Spleen (tissue), 11 donors: Measurements from ENCODE around the gene THBS2. TPM values are rescaled to one million over a fixed set of nuclear protein-coding genes. Genes with fewer than 3 reads are reported as not detected.

Experiments used
- DNase-seq: peaks from one replicate; pipeline ENCODE4 v3.0.0-alpha.2; 2020
- H3K27ac ChIP-seq, 8 donors: fragments of 200-600 bp; sonication (generic) in 7 of 8; 1 replicate in 4 of 8; 2 replicates in 4 of 8; pipeline versions ENCODE4 v1.5.0 to v1.8.0; 2016 to 2021; ENCODE audit warnings: inconsistent platforms in 4 of 8, mild to moderate bottlenecking in 4 of 8, moderate library complexity in 1 of 8
- H3K27me3 ChIP-seq, 7 donors: fragments of 200-600 bp; sonication (generic) in 6 of 7; replicated peaks in 1 of 7; 1 replicate in 4 of 7; 2 replicates in 3 of 7; pipeline versions ENCODE4 v1.5.0 to v1.8.0; 2016 to 2021; ENCODE audit warnings: inconsistent platforms in 3 of 7, mild to moderate bottlenecking in 1 of 7
- H3K36me3 ChIP-seq, 6 donors: fragments of 200-600 bp; sonication (generic) in 5 of 6; 1 replicate in 4 of 6; 2 replicates in 2 of 6; pipeline versions ENCODE4 v1.5.0 to v1.8.0; 2016 to 2021; ENCODE audit warnings: inconsistent platforms in 2 of 6
- H3K4me1 ChIP-seq, 6 donors: fragments of 200-600 bp; sonication (generic) in 5 of 6; 1 replicate in 3 of 6; 2 replicates in 3 of 6; pipeline versions ENCODE4 v1.5.0 to v1.8.0; 2016 to 2021; ENCODE audit warnings: inconsistent platforms in 3 of 6
- H3K4me3 ChIP-seq, 8 donors: fragments of 200-600 bp; sonication (generic) in 7 of 8; 1 replicate in 4 of 8; 2 replicates in 4 of 8; pipeline versions ENCODE4 v1.5.0 to v1.8.0; 2016 to 2021; ENCODE audit warnings: inconsistent platforms in 4 of 8, mild to moderate bottlenecking in 4 of 8, moderate library complexity in 2 of 8
- H3K9me3 ChIP-seq, 8 donors: fragments of 200-600 bp; sonication (generic) in 7 of 8; 1 replicate in 4 of 8; 2 replicates in 4 of 8; pipeline versions ENCODE4 v1.5.0 to v1.8.0; 2016 to 2021; ENCODE audit warnings: inconsistent platforms in 4 of 8
- CTCF ChIP-seq, 11 experiments: fragments of 200-600 bp in 7 of 11; fragments of 450-650 bp in 4 of 11; sonication (generic) in 4 of 11; IDR thresholded peaks in 8 of 11; conservative IDR thresholded peaks in 3 of 11; 1 replicate in 7 of 11; 2 replicates in 4 of 11; pipeline versions ENCODE4 v1.4.0 to v1.8.0; 2016 to 2021; ENCODE audit warnings: antibody characterized with exemption in 11 of 11, inconsistent platforms in 4 of 11, mild to moderate bottlenecking in 1 of 11
- POLR2A ChIP-seq, 3 donors: fragments of 450-650 bp; IDR thresholded peaks; one replicate each; pipeline ENCODE4 v1.5.1; 2017; ENCODE audit warnings: antibody characterized with exemption in 3 of 3, mild to moderate bottlenecking in 1 of 3
- POLR2AphosphoS5 ChIP-seq, 3 donors: sonication (generic); formaldehyde crosslinking; IDR thresholded peaks; one replicate each; pipeline ENCODE4 v1.5.1; 2017; ENCODE audit warnings: antibody characterized with exemption in 3 of 3
- WGBS, 5 donors: extraction: QIAGEN DNeasy Blood & Tissue Kit in 3 of 5; methylation state at CpG; one replicate each; pipeline versions ENCODE4 v1.1.5 to v1.1.7; 2013 to 2018; 5-methylcytosine and 5-hydroxymethylcytosine counted together
- intact Hi-C: fragments of 100-400 bp; cut with DNase I; formaldehyde crosslinking; loops from one replicate; pipeline ENCODE4 v1.15.0; 2023; ENCODE audit warnings: low total_unique reads
- polyA plus RNA-seq, 3 donors: library from polyadenylated mRNA; stranded (reverse); fragments of 200-250 nt; gene quantifications; one replicate each; pipeline ENCODE4 v1.2.1, GENCODE V29; 2013
- total RNA-seq, 7 donors: library from RNA; depleted of rRNA in 3 of 7; stranded (reverse); fragments of >200 nt in 3 of 7; fragmentation: NEBNext Ultra II Directional in 4 of 7; extraction: Animal tissue kit (Norgen Biotek cat#: 25700) in 4 of 7; gene quantifications; one replicate each; pipeline versions ENCODE4 v1.1.0 to v1.2.1, GENCODE V29; 2016 to 2021
- donor health status: healthy with polysubstance abuse.
- donor health status: DM: no; HTN: no; CAD: no; lungs with moderate emphysema.
- donor health status: DM: no; HTN: no; CAD: no.
- donor health status: Bipolar disorder and iron deficiency.
- donor health status: healthy.
- donor health status: DM: no; HTN: no; CAD: no.
- donor health status: DM: yes; HTN: yes; CAD: no.

THBS2 gene
- total and polyA plus RNA-seq, 10 donors: 1.2 to 24.9 (median 5.7) TPM

- Histone ChIP-seq H3K4me1 (no peaks in the 10 kb centered on the region), H3K27me3 (no peaks in the 10 kb centered on the region), H3K36me3 (peaks cover 0 to 10% (median 0%) of the 10 kb centered on the region in 6 donors), H3K9me3 (peaks cover 0 to 24% (median 0%) of the 10 kb centered on the region in 8 donors), H3K4me3 (no peak overlapping the region), H3K27ac (no peak overlapping the region)
- no peak for TF ChIP-seq POLR2A (IDR thresholded peaks at IDR 0.05)
- TF ChIP-seq CTCF (IDR thresholded peaks at IDR 0.05 in 8 of 11, conservative IDR thresholded peaks at IDR 0.05 in 3 of 11): no peak
- no peak for TF ChIP-seq POLR2AphosphoS5 (IDR thresholded peaks at IDR 0.05)
- intact Hi-C loops: no loop called here
- DNase-seq: no peak
- WGBS, 5 donors: 95 to 98% (median 97%) methylated on average over 42 to 55 of the region's 55 CpGs
Measured at GRCh38 chr6:169231790-169232506, 21.7 kb downstream of the THBS2 start.

GRCh38 chr6:169230946-169231789, 22.5 kb downstream of the THBS2 start:
- Histone ChIP-seq H3K36me3 (peaks cover 0 to 10% (median 0%) of the 10 kb centered on the region in 6 donors), H3K9me3 (peaks cover 0 to 24% (median 0%) of the 10 kb centered on the region in 8 donors), H3K27ac (no peak overlapping the region), H3K4me3 (no peak overlapping the region), H3K4me1 (no peaks in the 10 kb centered on the region), H3K27me3 (no peaks in the 10 kb centered on the region)
- 88 to 94% (median 92%) methylated on average over 28 to 33 of the region's 33 CpGs for WGBS, 5 donors
- intact Hi-C loops: no loop called here
- no peak for DNase-seq
- TF ChIP-seq POLR2A (IDR thresholded peaks at IDR 0.05) (no peak), CTCF (IDR thresholded peaks at IDR 0.05 in 8 of 11, conservative IDR thresholded peaks at IDR 0.05 in 3 of 11) (no peak)

GRCh38 chr6:169230322-169230665, 23.4 kb downstream of the THBS2 start:
- Histone ChIP-seq H3K27me3 (no peaks in the 10 kb centered on the region), H3K4me1 (no peaks in the 10 kb centered on the region), H3K36me3 (peaks cover 0 to 10% (median 0%) of the 10 kb centered on the region in 6 donors), H3K27ac (no peak overlapping the region), H3K4me3 (no peak overlapping the region), H3K9me3 (peaks cover 0 to 24% (median 0%) of the 10 kb centered on the region in 8 donors)
- 84 to 88% (median 85%) methylated on average over 9 of the region's 9 CpGs for WGBS, 5 donors
- intact Hi-C loops: no loop called here
- TF ChIP-seq CTCF (IDR thresholded peaks at IDR 0.05 in 8 of 11, conservative IDR thresholded peaks at IDR 0.05 in 3 of 11) (no peak), POLR2A (IDR thresholded peaks at IDR 0.05) (no peak), POLR2AphosphoS5 (IDR thresholded peaks at IDR 0.05) (no peak)
- DNase-seq: no peak
